Osteoblast (primary cell): ENCODE data around the gene TAP1. TPM values are rescaled to one million over a fixed set of nuclear protein-coding genes. Genes with fewer than 3 reads are reported as not detected.

Source experiments
- DNase-seq: peaks from one replicate; pipeline ENCODE4 v3.0.0; 2011; ENCODE audit warnings: low spot score, mixed read lengths; ENCODE audit not compliant: insufficient read length; ENCODE audit errors: missing footprints
- H2AFZ ChIP-seq: 2 replicates; pipeline ENCODE4 v1.6.0; 2011; ENCODE audit warnings: mild to moderate bottlenecking, low read length
- H3K27ac ChIP-seq: 2 replicates; pipeline ENCODE4 v1.5.1; 2011; ENCODE audit warnings: mild to moderate bottlenecking, low read depth, low read length, moderate library complexity
- H3K27me3 ChIP-seq: 2 replicates; pipeline ENCODE4 v1.6.0; 2012; ENCODE audit warnings: mild to moderate bottlenecking, control low read depth, inconsistent platforms, low read length, moderate library complexity; ENCODE audit not compliant: insufficient read depth
- H3K36me3 ChIP-seq: 2 replicates; pipeline ENCODE4 v1.5.1; 2011; ENCODE audit warnings: mild to moderate bottlenecking, low read length, control low read depth, moderate library complexity; ENCODE audit not compliant: insufficient read depth
- H3K4me1 ChIP-seq: 2 replicates; pipeline ENCODE4 v1.5.1; 2011; ENCODE audit warnings: mild to moderate bottlenecking, low read length, control low read depth, moderate library complexity; ENCODE audit not compliant: insufficient read depth
- H3K4me2 ChIP-seq: 2 replicates; pipeline ENCODE4 v1.6.0; 2011; ENCODE audit warnings: mild to moderate bottlenecking, low read length; ENCODE audit not compliant: insufficient read depth
- H3K4me3 ChIP-seq: fragments of 200-600 bp; sonication (generic); 3 replicates; pipeline ENCODE4 v1.5.1; 2012; ENCODE audit warnings: mild to moderate bottlenecking, low read length, inconsistent platforms; ENCODE audit not compliant: insufficient read depth
- H3K79me2 ChIP-seq: 2 replicates; pipeline ENCODE4 v1.6.0; 2012; ENCODE audit warnings: mild to moderate bottlenecking, low read length, control low read depth, inconsistent platforms; ENCODE audit not compliant: insufficient read depth
- H3K9me3 ChIP-seq: 2 replicates; pipeline ENCODE4 v1.5.1; 2011; ENCODE audit warnings: low read depth, low read length, control low read depth
- H4K20me1 ChIP-seq: 2 replicates; pipeline ENCODE4 v1.6.0; 2012; ENCODE audit warnings: mild to moderate bottlenecking, low read length, control low read depth; ENCODE audit not compliant: insufficient read depth
- CTCF ChIP-seq: IDR thresholded peaks from 2 replicates; pipeline ENCODE4 v1.5.1; 2011; ENCODE audit warnings: mild to moderate bottlenecking, low read depth, low read length, moderate library complexity; ENCODE audit errors: extremely low read depth
- total RNA-seq: library from RNA; depleted of rRNA; stranded (reverse); fragments of >200 nt; gene quantifications from 2 replicates; pipeline ENCODE4 v1.2.3, GENCODE V29; 2012

Gene TAP1
- total RNA-seq, 1 donor = 42.3 TPM

- no peaks in the 10 kb centered on the region for H3K27me3 ChIP-seq
- no peak for DNase-seq
- peaks cover 23% of the 10 kb centered on the region for H3K4me1 ChIP-seq
- no peak overlapping the region for H3K27ac ChIP-seq
- no peak overlapping the region for H2AFZ ChIP-seq
- no peaks in the 10 kb centered on the region for H4K20me1 ChIP-seq
- H3K36me3 ChIP-seq = no peaks in the 10 kb centered on the region
- H3K9me3 ChIP-seq = no peaks in the 10 kb centered on the region
- no peak for TF ChIP-seq CTCF
- H3K4me3 ChIP-seq = no peak overlapping the region
- peaks cover 9% of the 10 kb centered on the region for H3K79me2 ChIP-seq
- no peak overlapping the region for H3K4me2 ChIP-seq
Observed at GRCh38 chr6:32890831-32891230, 37.3 kb upstream of the TAP1 start.

GRCh38 chr6:32889533-32889932 lies 36.0 kb upstream of the TAP1 start:
- no peak for DNase-seq
- H3K4me2 ChIP-seq = no peak overlapping the region
- no peak overlapping the region for H3K27ac ChIP-seq
- H3K4me1 ChIP-seq = peaks cover 16% of the 10 kb centered on the region
- no peaks in the 10 kb centered on the region for H4K20me1 ChIP-seq
- no peaks in the 10 kb centered on the region for H3K27me3 ChIP-seq
- H2AFZ ChIP-seq = no peak overlapping the region
- TF ChIP-seq CTCF = no peak
- no peaks in the 10 kb centered on the region for H3K9me3 ChIP-seq
- no peak overlapping the region for H3K4me3 ChIP-seq
- no peaks in the 10 kb centered on the region for H3K36me3 ChIP-seq
- no peaks in the 10 kb centered on the region for H3K79me2 ChIP-seq

- H3K27ac ChIP-seq = no peak overlapping the region
- no peak overlapping the region for H3K4me3 ChIP-seq
- no peaks in the 10 kb centered on the region for H3K9me3 ChIP-seq
- H3K36me3 ChIP-seq = no peaks in the 10 kb centered on the region
- H3K27me3 ChIP-seq = no peaks in the 10 kb centered on the region
- peaks cover 25% of the 10 kb centered on the region for H3K4me1 ChIP-seq
- DNase-seq = no peak
- no peaks in the 10 kb centered on the region for H4K20me1 ChIP-seq
- no peak overlapping the region for H3K4me2 ChIP-seq
- TF ChIP-seq CTCF = no peak
- no peak overlapping the region for H2AFZ ChIP-seq
- H3K79me2 ChIP-seq = no peaks in the 10 kb centered on the region
Observed at GRCh38 chr6:32888576-32888975, 35.1 kb upstream of the TAP1 start.

DNA sequence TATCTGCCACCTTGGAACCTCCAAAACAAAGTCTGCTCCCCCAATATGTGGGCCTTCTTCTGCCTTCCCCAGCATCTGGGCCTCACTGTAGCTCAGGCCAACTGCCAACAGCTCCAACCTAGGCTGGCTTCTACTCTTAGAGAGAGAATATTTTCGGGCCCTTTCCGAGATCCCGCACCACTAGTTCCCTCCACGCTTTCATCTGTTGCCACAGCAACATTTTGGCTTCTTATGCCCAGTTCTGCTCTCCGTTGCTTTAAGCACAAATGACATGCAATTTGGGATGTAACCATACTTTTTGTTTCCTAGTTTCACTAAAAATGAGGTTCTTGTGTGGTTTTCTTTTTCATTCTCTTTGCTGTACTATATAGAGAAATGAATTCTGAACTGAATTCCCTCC lies 34.1 kb upstream of the TAP1 start:
- Histone ChIP-seq H3K4me3 (no peak overlapping the region), H2AFZ (no peak overlapping the region), H3K4me2 (no peak overlapping the region), H3K79me2 (no peaks in the 10 kb centered on the region), H3K9me3 (no peaks in the 10 kb centered on the region), H3K27me3 (no peaks in the 10 kb centered on the region), H3K27ac (no peak overlapping the region), H3K4me1 (peaks cover 35% of the 10 kb centered on the region), H4K20me1 (no peaks in the 10 kb centered on the region), H3K36me3 (no peaks in the 10 kb centered on the region)
- no peak for TF ChIP-seq CTCF
- no peak for DNase-seq
